Activated CD4-positive, alpha-beta T cell treated with anti-CD3 and anti-CD28 coated beads for 1 hour (primary cell): Measurements from ENCODE around the gene KCNH1.

ENCODE experiments used
- DNase-seq: peaks from one replicate; pipeline ENCODE4 v3.0.0-alpha.2; 2020

KCNH1 gene

GRCh38 chr1:210915890-210916507, 217.9 kb downstream of the KCNH1 start:
- DNase-seq: no peak

GRCh38 chr1:210912752-210913151, 221.2 kb downstream of the KCNH1 start:
- no peak for DNase-seq

GRCh38 chr1:210910020-210910575, 223.8 kb downstream of the KCNH1 start:
- DNase-seq: no peak

GRCh38 chr1:210908791-210909190, 225.2 kb downstream of the KCNH1 start:
- DNase-seq: no peak

GRCh38 chr1:210908257-210908656, 225.7 kb downstream of the KCNH1 start:
- no peak for DNase-seq

- no peak for DNase-seq
Measured at GRCh38 chr1:210907251-210907805, 226.6 kb downstream of the KCNH1 start.

GRCh38 chr1:210905944-210906453, 227.9 kb downstream of the KCNH1 start:
- no peak for DNase-seq

- no peak for DNase-seq
Measured at GRCh38 chr1:210905365-210905904, 228.5 kb downstream of the KCNH1 start.

GRCh38 chr1:210901981-210902770, 231.8 kb downstream of the KCNH1 start:
- no peak for DNase-seq

GRCh38 chr1:210900820-210901219, 233.1 kb downstream of the KCNH1 start:
- DNase-seq: no peak

GRCh38 chr1:210900079-210900478, 233.9 kb downstream of the KCNH1 start:
- DNase-seq: no peak

GRCh38 chr1:210899676-210900075, 234.3 kb downstream of the KCNH1 start:
- no peak for DNase-seq

- no peak for DNase-seq
Measured at GRCh38 chr1:210898473-210898872, 235.5 kb downstream of the KCNH1 start.

GRCh38 chr1:210883821-210884220, 250.1 kb downstream of the KCNH1 start:
- no peak for DNase-seq

GRCh38 chr1:210882414-210883221, 251.3 kb downstream of the KCNH1 start:
- DNase-seq: no peak

- DNase-seq: no peak
Measured at GRCh38 chr1:210878564-210878963, 255.4 kb downstream of the KCNH1 start.

- no peak for DNase-seq
Measured at GRCh38 chr1:210876275-210876674, 257.7 kb downstream of the KCNH1 start.

- DNase-seq: no peak
Measured at GRCh38 chr1:210866532-210866931, 267.4 kb downstream of the KCNH1 start.

- no peak for DNase-seq
Measured at GRCh38 chr1:210857705-210858104, 276.2 kb downstream of the KCNH1 start.

- DNase-seq: no peak
Measured at GRCh38 chr1:210857146-210857663, 276.7 kb downstream of the KCNH1 start.

GRCh38 chr1:210855440-210855839, 278.5 kb downstream of the KCNH1 start:
- DNase-seq: no peak

GRCh38 chr1:210853276-210853675, 280.7 kb downstream of the KCNH1 start:
- no peak for DNase-seq
